ENCODE results near the gene SAMD11.
A peak's percentile ranks its signal among the peaks of the same experiment; 100 is the strongest.

The SAMD11 gene

DNA sequence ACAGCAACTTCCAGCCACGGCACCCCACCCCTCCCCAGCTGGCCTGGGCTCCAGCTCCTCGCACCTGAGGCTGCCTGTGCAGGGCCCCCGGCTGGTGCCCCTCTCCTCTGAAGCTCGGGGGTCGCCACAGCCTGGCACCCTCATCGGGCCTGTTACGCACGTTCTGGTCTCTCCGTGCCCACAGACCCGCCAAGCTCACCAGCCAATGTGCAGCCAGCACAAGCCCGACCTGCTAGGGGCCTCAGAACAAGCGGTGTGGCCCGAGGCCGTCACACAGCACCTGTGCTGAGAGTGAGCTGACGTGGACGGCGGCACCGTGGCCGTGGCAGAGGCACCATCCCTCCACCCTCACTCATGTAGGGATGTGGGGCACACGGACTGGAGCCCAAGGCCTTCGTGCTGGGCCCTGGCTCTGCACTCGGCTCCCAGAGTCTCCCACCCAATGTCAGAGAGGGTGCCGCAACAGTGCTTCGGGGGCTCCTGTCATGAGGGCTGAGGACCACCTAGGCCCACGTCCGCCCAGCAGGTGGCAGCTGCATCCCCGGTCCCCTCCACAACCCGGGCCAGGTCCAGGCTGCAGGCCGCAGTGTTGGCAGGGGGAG, 4.4 kb upstream of the SAMD11 start:
- H3K36me3 ChIP-seq (replicated peaks) = no peaks in the 10 kb centered on the region
- TF ChIP-seq, protein P1, sequence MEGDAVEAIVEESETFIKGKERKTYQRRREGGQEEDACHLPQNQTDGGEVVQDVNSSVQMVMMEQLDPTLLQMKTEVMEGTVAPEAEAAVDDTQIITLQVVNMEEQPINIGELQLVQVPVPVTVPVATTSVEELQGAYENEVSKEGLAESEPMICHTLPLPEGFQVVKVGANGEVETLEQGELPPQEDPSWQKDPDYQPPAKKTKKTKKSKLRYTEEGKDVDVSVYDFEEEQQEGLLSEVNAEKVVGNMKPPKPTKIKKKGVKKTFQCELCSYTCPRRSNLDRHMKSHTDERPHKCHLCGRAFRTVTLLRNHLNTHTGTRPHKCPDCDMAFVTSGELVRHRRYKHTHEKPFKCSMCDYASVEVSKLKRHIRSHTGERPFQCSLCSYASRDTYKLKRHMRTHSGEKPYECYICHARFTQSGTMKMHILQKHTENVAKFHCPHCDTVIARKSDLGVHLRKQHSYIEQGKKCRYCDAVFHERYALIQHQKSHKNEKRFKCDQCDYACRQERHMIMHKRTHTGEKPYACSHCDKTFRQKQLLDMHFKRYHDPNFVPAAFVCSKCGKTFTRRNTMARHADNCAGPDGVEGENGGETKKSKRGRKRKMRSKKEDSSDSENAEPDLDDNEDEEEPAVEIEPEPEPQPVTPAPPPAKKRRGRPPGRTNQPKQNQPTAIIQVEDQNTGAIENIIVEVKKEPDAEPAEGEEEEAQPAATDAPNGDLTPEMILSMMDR (IDR thresholded peaks at IDR 0.05; ENCODE audit: low read depth, low read length, missing control alignments) = no peak
- no peak overlapping the region for H3K4me3 ChIP-seq (ENCODE audit: low read depth, low read length)
- in situ Hi-C loops (cut with HindIII; ENCODE audit: low pct_ligation_motif_present, low sequenced_read_pairs) = no loop called here
- H3K27me3 ChIP-seq (replicated peaks) = peaks cover 50% of the 10 kb centered on the region
- no peak for DNase-seq
- H3K27ac ChIP-seq = no peak overlapping the region

DNA sequence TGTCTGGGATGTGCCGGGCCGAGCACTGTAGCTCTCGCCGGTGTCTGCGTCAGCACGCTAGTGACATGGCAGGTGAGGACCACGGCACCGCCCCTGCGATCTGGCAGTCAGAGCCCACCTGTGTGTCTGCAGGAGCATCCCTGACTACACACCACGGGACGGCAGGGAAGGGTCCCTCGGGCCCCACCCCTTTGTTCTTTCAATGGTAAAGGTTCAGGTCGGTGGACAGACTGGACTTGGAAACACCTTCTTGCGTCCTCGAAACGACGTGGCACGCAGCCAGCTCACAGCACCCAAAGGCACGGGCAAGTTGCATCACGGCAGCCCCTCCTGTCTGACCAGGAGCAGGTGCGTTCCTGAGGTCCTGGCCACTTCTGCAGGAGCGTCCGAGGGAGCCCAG, 3.7 kb upstream of the SAMD11 start:
- no peak overlapping the region for H3K27ac ChIP-seq
- in situ Hi-C loops (cut with HindIII; ENCODE audit: low pct_ligation_motif_present, low sequenced_read_pairs) = no loop called here
- H3K4me3 ChIP-seq (ENCODE audit: low read depth, low read length) = no peak overlapping the region
- DNase-seq = no peak
- H3K36me3 ChIP-seq (replicated peaks) = no peaks in the 10 kb centered on the region
- TF ChIP-seq, protein P1 (IDR thresholded peaks at IDR 0.05; ENCODE audit: low read depth, low read length, missing control alignments) = no peak
- H3K27me3 ChIP-seq (replicated peaks) = peaks cover 54% of the 10 kb centered on the region

DNA sequence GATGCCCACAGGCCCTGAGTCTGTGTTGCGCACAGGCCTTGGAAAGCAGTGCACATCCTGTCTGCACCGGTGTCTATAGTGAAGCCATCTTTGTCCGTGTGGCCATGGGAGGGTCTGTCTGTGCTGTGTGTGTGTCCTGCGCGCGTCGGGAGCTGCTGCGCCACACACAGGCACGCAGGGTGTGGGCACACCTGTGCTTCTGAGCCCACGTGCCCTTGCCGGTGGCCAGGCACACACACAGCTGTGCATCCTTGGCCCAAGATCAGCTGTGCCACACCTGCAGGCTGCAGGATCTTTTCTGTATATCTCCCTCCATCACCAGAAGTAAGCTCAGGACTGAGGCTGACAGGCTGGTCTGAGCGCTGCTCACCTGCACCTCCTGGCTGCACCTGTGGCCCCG, 3.2 kb upstream of the SAMD11 start:
- Histone ChIP-seq H3K36me3 (replicated peaks) (no peaks in the 10 kb centered on the region), H3K27me3 (replicated peaks) (peaks cover 52% of the 10 kb centered on the region), H3K27ac (no peak overlapping the region), H3K4me3 (ENCODE audit: low read depth, low read length) (no peak overlapping the region)
- TF ChIP-seq, protein P1 (IDR thresholded peaks at IDR 0.05; ENCODE audit: low read depth, low read length, missing control alignments) = no peak
- in situ Hi-C loops (cut with HindIII; ENCODE audit: low pct_ligation_motif_present, low sequenced_read_pairs) = no loop called here
- no peak for DNase-seq

DNA sequence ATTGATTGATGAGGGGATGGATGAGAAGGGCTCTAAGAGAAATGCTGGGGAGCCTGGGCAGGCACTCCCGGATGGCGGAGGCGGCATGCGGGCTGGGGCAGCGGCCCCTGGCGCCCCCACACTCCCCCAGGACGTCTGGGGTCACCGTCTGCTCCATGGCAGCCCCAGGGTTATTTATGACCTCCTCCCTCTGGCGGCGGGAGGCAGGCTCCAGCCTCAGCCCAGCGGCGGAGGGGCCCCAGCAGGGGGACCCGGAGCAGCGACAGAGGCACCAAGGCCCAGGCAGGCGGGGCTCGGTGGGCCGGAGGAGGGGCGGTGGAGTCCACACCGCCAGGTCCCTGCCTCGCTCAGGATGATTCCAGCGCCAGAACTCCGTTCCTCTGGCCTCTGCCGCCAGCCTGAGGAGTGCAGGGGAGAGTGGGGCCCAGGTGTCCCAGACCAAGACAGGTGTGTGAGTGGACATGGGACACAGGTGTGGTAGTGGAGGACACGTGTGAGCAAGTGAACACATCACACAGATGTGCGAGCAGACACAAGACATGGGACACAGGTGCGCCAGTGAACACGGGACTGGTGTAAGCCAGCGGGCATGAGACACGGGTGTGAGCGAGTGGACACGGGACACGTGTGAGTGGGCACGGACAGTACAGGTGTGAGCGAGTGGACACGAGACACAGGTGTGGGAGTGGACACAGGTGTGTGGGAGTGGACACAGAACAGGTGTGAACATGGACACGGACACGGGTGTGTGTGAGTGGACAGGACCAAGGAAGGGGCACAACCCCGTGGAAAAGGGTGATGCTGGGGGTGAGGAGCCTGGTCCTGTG, 2.5 kb upstream of the SAMD11 start:
- no peak overlapping the region for H3K4me3 ChIP-seq (ENCODE audit: low read depth, low read length)
- peak; percentile 43 for DNase-seq
- in situ Hi-C loops (cut with HindIII; ENCODE audit: low pct_ligation_motif_present, low sequenced_read_pairs) = no loop called here

DNA sequence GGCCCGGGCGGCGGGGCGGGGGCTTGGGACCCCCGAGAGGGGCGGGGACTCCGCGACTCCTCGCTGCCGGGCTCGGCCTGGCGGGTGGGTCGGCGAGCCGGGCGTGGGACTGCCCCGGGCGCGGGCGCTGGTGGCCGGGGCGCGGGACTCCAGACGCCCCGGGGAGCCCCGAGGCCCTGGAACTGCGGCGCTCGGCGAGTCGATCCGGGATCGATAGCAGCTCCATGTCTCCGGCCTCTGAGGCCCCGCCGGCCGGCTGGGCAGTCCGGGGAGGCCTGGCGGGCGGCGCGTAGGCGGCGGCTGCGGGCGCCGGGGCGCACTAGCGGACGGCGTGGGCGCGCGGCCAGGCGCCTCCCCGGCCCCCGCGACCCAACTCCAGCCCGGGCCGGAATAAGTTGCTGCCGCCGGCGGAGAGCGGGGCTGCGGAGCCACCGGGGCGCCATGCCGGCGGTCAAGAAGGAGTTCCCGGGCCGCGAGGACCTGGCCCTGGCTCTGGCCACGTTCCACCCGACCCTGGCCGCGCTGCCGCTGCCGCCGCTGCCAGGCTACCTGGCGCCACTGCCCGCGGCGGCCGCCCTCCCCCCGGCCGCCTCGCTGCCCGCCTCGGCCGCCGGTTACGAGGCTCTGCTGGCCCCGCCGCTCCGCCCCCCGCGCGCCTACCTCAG, 400 bp downstream of the SAMD11 start:
- Histone ChIP-seq H3K27ac (no peak overlapping the region), H3K36me3 (replicated peaks) (no peaks in the 10 kb centered on the region), H3K4me3 (ENCODE audit: low read depth, low read length) (peak overlapping the region; percentile 24), H3K27me3 (replicated peaks) (peaks cover 49% of the 10 kb centered on the region)
- no peak for DNase-seq
- TF ChIP-seq, protein P1 (IDR thresholded peaks at IDR 0.05; ENCODE audit: low read depth, low read length, missing control alignments) = no peak
- in situ Hi-C loops (cut with HindIII; ENCODE audit: low pct_ligation_motif_present, low sequenced_read_pairs) = no loop called here

More for the DNA sequence above, 2.5 kb upstream of the SAMD11 start:
- Histone ChIP-seq H3K27ac (no peak overlapping the region), H3K27me3 (replicated peaks) (peaks cover 53% of the 10 kb centered on the region), H3K36me3 (replicated peaks) (no peaks in the 10 kb centered on the region)
- TF ChIP-seq, protein P1 (IDR thresholded peaks at IDR 0.05; ENCODE audit: low read depth, low read length, missing control alignments) = peak; percentile 63
